SKM-1 (cell line): Measurements from ENCODE around the gene FIBCD1.

Experiments
- DNase-seq: peaks from one replicate; lab custom pipeline; 2025; ENCODE audit not compliant: unreplicated experiment; lab: John Stamatoyannopoulos, UW

FIBCD1 gene

DNA sequence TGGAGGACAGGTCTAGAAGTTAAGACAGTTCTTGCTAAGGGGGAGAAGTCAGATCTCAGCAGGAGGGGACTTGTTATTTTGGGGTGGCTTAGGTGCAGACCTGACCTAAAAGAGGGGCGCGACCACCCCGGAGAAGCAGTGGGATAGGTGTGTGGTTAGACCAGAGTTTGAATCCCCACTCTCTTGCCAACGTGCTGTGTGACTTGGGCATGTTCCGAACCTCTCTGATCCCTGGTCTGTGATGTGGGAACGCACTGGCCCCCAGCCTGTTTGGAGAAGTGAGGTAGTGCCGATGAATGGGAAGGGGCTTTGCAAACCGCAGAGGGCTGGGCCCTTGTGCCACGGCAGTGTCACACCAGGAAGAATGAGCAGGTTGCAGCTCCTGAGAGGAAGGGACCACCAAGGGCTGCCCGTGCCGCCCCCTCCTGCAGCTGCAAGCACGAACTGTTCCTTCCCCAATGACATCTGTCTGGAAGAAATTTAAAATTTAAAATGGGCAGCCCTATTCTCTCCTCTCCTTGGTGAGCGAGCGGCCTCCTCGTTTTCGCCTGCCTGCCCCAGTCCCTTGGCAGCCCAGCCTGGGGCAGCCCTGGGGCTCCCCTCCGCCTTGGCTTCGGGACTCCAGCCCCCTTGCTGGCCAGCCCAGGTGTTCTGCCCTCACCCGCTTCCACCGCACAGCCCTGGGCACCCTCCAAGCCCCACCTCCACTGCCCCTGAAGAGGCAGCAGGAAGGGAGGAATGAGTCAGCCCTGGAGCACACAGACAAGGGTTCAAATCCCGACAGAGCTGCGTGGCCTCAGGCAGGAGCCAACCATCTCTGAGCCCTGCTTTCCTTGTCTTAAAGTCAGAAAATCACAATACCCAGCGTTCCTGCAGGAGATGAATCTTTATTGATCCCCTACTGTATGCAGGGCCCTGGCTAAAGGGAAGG lies 1.6 kb downstream of the FIBCD1 start:
- no peak for DNase-seq

DNA sequence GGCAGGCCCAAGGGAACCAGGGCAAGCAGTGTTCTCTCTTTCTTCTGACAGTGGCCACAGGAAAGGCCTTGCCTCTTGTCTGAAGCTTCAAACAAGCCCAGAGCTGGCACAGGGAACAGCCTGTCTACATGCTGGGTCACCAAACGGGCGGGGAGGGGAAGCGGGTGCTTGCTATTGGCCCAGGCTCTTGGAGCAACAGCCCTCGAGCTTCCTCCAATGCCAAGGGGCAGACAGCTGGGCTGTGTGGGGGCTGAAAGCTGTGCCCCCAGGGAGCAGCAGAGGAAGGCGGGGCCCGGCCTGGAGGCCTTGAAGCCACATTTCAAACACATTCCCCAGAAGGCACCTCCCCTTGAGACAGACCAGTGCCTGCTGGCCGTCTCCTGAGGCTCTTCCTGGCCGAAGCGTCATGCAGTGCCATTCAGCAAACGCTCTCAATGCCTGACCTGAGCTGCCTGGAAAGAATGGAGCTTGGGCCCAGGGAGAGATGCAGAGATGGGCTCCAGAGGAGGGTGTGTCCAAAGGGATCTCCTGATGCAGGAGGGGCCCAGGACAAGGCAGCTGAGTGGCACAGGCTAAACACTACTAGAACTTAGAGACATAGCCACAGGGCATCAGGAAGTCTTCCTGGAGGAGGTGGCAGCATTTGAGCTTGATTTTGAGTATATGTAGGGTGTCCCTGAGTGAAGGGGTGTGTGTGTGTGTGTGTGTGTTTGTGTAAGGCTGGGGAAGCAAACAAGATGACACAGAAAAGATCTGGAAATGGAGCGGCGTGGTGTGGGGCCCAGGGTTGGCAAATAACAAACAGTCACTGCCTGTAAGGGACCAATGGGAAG lies 2.5 kb downstream of the FIBCD1 start:
- DNase-seq, result no peak

DNA sequence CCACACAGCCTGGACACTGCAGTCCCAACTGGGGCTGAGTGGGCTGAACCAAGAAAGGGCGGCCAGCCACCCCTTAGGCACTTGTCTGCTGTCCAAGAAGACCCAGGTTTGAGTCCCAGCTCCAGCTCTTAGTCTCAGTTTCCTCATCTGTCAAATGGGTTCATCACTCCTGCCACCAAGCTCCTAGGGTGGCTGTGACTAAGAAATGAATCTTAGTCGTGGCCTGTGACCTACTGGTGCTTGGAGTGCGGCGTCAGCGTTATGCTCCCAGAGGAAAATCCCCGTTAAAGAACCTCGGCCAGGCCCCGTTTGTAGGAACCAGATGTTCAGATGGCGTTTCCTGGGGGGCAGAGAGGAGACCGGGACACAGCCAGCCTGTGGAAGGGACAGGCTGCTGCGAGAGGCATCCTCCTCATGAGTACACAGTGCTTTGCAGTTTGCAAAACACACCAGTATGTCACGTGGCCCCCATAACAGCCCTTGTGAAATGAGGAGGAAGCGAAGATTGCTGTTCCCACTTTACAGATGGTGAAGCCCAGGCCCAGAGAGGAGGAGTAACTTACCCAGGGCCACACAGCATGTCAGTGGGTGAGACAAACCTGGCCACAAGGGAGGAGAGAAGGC lies 3.3 kb downstream of the FIBCD1 start:
- DNase-seq, result no peak

DNA sequence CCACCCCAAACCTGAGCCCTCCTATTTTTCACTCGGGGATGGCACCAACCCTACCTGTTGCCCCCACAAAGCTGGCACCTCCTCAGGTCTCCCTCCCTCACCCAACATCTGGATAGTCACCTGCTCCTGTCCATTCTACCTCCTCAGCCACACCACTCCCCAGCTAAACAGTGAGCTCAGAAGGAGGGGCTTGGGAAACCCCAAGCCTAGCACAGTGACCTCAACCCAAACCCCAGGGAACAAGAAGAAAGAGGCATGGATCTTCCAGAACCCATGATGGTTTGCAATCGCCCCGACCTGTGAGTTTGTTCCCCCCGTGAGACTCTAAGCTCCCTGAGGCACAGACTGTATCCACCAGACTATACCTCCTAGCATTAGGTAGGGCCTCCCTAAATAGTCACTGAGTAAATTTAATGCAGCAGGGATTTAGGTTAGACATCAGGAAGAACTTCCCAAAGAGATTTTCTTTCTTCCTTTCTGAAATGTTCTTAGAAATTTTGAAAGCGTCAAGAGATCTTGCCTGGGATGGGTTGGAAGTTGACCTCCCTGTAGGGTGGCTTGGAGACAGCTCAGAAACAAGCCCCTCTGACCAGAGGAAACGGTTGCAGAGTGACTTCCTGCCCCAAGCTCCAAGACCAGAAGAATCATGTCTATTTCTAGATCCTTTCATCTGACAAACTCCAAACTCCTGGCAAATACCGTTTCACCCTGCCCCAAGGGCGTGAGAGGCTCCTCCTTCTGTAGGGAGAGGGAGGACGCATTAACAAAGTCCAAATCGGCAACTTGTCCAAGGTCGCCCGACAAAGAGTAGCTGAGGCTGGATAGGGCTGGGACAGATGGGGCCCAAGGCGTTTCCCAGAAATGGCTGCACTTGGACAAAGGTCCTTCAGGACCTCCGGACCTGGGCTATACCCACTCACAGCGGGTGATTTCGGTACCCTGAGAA lies 4.1 kb downstream of the FIBCD1 start:
- DNase-seq, result no peak

DNA sequence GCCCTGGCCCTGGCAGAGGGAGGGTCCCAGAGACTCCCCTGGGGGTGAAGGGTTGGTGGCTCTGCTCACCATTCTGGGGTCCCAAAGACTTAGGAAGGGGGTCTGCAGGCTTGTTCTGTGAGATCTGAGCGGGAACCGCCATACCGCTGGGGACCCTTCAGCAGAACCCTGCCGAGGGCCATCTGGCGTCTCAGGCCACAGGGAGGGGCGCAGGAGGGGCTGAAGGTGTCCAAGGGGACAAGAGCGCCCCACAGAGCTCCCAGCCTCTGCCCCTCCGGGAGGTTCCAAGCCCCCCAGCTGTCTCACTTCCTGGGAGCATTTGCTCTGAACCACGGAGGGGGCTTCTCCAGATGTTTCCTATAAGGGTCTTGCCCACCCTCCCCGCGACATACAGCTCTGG lies 4.8 kb downstream of the FIBCD1 start:
- no peak for DNase-seq

DNA sequence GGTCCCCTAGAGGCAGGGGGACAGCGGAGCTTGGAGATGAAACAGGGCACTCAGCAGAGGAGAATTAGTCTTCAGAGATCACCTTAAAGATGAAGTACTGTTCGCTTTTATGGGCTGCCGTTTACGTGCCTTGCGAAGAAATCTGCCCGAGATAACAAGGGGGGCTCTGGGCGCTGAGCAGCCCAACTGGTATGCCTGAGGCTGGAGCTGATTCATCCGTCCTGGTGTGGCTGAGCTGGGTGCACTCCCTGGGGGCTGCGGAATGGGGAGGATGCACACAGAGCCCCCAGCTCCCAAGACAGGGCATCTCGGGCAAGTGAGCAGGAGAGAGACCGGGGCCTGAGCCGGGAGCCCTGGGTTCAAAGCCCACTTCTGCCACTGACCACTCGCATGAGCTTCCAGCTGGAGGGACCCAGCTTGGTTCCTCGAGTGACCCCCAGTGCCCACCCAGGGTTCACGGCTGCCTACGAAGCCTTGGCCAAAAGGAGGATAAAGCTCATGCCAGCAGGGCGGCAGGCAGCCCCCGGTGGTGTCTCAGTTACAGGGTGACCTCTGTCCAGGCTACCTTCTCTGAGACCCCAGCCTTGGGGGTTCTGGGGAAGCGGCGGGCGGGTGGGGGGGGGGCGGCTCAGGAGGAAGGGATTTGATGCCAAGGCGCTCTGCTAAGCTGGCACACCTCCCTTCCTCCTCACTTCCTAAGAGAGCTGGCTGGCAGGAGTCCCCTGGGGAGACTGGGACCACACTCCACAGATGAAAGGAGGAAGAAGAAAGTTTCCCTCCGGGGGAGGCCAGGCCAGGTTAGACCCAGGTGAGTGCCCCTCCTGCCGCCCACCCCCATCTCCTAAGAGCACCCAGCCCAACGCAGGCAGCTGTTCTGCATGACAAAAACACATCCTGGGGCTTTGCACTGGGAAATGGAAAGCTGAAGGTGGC lies 5.7 kb downstream of the FIBCD1 start:
- DNase-seq, result no peak

DNA sequence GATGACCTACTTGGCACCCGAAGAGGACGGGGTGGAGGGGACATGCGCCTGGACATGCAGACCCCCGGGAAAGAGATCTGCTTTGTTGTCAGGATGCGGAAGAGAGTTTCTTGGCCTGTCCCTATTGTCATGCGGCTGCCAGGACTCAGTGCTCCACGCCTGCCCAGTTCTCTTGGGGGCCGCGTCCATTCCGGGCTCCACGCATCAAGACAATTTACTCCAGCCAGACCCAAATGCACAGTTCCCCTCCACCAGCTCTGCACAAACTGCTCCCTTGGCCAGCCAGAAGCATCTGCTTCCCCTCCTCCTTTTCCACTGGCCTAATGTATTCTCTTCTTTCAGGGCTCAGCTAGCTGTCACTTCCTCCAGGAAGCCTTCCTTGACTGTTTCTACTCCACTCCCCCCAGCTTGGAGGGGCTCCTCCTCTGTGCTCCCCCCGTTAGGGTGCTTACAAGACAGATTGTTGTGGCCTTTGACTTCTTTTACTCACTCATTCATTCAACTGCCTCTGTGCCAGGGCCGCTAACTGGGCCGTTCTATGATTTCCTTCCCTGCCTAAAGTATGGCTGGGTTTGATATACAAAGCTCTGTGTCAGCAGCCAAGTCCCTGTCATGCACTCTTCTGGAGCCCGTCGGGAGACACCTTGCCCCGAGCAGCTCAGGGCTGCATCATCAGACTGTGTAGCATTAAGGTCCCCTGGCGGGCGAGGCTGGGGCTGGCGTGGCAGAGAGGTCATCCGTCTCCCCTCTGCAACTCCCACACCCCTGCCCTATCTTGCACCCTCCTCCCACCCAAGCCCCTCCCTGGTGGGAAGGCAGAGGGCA lies 6.6 kb downstream of the FIBCD1 start:
- DNase-seq, result no peak

DNA sequence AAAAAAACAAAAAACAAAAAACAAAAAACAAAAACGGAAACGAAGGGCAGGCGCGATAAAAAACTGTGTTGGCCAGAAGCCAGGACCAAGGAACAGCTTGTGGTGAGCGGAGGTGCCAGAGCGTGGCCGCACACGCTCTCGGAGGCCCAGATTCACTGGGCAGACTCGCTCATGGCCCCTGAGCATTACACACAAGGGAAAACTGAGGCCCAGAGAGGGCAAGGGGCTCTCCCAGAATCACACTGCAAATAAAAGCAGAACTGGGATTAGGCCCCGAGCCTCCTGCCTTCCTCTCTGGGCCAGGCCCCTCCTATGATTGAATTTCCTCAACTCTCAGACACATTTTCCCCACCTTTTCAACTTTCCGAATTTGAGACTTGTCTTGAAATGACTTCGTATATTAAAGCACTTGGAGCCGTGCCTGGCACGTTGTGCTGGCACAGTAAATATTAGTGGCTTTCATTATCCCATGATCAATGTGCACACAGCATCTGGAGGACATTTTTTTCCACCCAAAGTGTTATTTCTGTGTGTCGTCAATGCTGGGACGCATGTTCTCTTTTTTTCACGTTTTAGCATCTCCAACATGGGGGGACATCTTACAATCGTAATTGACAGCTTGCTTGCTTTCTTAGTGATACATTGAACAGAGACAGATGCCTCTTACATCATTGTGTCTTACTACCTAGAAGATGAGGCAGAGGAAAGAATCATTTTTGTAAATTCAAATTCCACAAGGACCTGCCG lies 7.4 kb downstream of the FIBCD1 start:
- DNase-seq, result no peak

DNA sequence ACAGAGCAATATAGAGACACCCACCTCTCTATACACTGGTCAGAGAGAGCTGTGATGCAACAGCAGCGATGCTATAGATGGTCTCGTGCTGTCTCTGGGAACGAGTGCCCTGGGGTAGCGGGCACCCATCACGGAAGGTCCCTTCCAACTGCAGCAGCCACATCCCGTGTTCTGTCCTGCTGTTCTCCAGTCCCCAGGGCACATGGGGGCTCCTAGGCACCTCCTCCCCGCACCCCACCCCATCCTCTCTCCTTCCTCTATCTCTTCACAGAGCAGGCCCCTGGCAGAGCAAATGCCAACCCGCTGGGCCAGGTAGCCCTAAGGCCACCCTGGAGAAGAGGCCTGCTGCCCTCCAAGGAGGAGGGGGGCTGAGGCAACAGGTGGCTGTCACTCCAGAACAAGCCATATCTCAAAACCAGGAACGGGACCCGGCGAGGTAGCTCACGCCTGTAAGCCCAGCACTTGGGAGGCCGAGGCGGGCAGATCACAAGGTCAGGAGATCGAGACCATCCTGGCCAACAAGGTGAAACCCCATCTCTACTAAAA lies 8.2 kb downstream of the FIBCD1 start:
- DNase-seq, result no peak

DNA sequence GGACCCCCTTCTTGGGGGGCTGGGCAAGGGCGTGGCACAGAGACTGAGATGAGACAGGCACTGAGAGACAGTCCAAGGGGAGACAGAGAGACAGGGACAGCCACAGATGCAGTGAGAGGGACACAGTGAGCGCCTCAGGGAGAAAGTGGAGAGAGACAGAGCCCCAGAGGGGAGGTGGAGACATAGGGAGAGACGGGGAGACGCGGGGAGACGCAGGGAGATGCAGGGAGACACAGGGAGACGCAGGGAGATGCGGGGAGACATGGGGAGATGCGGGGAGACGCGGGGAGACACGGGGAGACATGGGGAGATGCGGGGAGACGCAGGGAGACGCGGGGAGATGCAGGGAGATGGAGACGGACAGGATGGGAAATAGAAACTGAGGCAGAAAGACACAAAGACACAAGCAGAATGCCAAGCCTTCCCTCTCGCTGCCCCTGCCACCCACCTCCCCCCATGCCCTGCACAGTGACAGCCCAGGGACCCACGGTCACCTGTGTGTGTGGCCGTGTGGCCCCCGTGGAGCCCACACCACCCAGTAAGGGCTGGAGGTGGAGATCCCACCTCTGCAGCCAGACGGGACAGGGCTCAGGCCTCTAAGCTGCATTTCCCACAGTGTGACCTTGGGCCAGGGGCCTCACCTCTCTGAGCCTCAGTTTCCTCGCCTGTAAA lies 8.8 kb downstream of the FIBCD1 start:
- DNase-seq, result no peak

DNA sequence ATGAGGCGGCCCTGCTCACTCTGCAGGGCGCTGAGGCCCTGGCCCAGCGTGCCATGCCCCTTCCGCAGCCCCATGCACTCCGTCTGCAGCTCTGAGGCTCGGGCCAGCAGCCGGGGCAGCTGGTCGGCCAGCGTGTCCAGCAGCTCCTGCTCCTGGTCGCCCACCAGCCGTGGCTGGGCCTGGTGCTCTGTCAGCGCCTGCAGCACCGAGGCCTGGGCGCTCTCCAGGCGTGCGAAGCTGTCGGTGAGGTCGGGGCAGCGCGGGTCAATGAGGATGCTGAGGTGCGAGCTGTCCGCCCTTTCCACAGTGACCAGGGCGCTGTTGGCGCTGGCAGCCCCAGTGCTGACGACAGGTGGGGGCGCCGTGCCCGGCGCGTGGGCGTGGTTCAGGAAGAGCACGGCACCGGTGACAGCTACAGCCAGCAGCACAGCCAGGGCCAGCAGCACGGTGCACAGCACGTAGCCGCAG lies 9.4 kb downstream of the FIBCD1 start:
- no peak for DNase-seq

DNA sequence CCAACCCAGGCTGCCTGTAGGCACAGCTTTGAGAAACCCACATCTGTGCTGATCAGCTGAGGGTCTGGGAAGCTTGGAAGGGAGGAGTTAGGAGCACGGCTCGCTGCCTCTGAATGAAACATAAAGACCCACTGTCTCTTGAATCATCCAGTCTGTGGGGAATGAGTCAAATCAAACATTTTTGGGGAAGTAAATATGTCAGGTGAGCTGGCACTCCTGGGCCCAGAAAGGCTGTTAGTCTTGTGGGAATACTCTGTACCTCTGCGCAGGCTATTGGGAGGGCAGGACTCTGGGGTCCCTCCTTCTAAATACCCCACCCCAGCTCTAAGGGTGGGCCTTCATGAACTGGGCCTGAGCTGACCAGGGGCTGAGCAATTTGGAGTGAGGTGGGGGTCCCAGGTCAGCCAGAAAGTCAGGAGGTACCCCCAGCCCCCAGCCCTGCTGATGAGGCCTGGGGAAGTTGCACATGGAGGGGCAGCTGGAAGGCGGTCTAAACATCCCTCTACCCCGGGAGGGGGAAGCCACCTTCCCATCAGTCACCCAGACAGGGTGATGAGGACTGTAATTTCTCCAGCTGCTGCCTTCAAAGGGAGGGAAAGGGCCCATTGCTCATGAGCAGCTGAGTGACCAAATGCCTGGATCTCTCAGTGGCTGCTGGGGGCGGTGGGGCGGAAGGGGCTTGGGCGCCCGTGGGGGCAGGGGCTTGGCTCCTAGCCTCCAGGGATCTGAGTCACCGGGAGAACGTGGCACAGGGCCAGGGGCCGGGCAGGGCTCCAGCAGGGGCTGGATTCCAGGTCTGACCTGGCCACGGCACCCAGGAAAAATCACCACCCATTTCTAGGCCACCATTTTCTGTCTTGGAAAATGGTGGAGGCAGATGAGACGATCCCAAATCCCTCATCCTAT lies 10.8 kb downstream of the FIBCD1 start:
- no peak for DNase-seq

DNA sequence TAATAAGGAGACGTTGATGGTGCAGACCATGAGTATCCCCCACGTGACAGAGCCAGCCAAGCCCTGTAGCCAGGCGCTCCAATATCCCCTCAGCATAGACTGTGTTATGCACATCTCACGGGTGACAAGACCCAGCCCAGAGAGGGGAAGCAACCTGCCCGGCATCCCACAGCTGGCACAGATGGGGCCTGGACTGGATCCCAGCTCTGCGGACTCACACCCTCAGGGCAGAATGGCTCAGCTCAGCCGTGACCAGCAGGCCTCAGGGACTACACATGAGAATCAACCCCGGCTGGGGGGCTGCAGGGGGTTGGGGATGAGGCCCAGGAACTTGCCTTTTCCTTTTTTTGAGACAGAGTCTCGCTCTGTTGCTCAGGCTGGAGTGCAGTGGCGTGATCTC lies 11.7 kb downstream of the FIBCD1 start:
- DNase-seq, result no peak

DNA sequence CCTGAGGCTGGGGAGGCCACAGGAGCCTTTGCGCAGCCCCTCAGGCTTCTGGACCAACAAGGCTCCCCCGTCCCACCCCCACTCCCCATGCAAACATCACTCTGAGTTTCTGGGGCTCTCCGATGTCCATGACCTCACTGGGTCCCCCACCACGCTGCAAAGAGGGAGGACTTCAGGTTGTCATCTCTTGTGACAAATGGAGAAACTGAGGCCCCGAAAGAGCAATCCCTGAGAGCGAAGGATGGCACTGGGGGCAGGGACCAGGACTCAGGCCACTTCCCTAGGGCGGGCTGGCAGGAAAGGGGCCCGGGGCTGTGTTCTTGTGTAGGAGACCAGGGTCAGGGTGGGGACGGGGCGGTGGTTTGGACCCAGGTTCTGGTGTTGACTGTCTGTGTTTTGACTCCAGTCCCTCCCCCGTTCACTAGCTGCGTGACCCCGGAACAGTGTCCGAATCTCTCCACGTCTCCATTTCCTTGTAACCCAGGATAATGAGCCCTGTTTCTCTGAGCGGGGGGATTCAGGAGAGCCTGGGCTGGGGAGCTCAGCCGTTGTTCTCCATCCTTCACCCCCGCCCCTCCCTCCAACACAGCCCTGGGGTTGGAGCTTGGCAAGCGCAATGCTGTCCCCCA lies 13.9 kb downstream of the FIBCD1 start:
- DNase-seq, result no peak

DNA sequence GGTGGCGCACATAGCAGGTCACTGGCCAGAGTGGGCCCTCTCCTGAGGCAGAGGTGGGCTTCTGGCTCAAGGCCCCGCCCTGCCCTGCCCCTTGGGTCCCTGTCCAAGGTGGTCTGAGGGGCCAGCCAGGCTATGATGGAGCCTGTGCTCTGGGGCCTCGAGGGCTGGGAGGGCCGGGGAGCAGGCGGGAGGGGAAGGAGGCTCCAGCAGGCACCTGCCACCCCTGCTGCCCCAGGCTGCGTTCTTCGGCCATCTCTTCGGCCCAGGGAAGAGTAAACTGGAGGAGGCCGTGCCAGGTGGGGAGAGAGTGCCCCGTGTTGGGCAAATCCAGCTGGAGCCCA lies 14.6 kb downstream of the FIBCD1 start:
- DNase-seq, result no peak
